Brain microvascular endothelial cell (primary cell): ENCODE data around the gene IQSEC1.

Source experiments
- DNase-seq: peaks from one replicate; pipeline ENCODE4 v3.0.0-alpha.2; 2020
- H3K27ac ChIP-seq: fragments of 250-450 bp; sonication (Bioruptor Pico); 2 replicates; pipeline ENCODE4 v1.5.1; 2020; ENCODE audit warnings: mild to moderate bottlenecking, moderate library complexity
- H3K27me3 ChIP-seq: fragments of 250-450 bp; sonication (Bioruptor Pico); replicated peaks from 2 replicates; pipeline ENCODE4 v1.5.1; 2020; ENCODE audit warnings: mild to moderate bottlenecking
- H3K36me3 ChIP-seq: fragments of 250-450 bp; sonication (Bioruptor Pico); replicated peaks from 2 replicates; pipeline ENCODE4 v1.5.1; 2020; ENCODE audit warnings: mild to moderate bottlenecking
- H3K4me3 ChIP-seq: 2 replicates; pipeline ENCODE4 v1.5.1; 2011; ENCODE audit warnings: low read depth, mild to moderate bottlenecking, control low read depth, low read length, moderate library complexity
- in situ Hi-C: cut with HindIII; loops from 2 replicates; pipeline ENCODE4 v1.10.0; 2017; ENCODE audit warnings: low sequenced_read_pairs, low pct_ligation_motif_present
- TF ChIP-seq, protein P1 (sequence below): IDR thresholded peaks from 2 replicates; pipeline ENCODE4 v1.5.1; 2011; ENCODE audit warnings: low read depth, mild to moderate bottlenecking, moderate library complexity, low read length, control low read depth, inconsistent platforms; ENCODE audit errors: missing control alignments

The IQSEC1 gene

DNA sequence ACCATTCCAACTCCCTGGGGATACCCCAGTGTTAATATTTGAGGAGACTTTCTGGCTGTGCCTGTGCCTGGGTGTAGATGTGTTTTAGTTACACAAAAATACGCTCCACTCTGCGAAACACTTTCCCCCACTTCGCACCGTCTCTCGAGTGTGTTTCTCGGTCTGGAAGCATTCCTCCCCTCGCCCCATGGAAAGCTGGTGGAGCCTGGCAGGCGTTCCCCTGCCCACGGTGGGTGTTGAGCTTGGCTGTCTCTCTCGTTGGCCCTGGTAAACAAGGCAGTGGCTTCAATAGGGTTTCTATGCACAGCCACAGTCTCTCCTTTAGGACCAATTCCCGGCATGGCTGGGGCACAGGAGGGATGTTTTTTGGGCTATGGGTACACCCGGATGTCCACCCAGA lies 19.3 kb downstream of the IQSEC1 start:
- no peak overlapping the region for H3K27ac ChIP-seq
- H3K27me3 ChIP-seq, result no peaks in the 10 kb centered on the region
- no peak for DNase-seq
- TF ChIP-seq, protein P1, sequence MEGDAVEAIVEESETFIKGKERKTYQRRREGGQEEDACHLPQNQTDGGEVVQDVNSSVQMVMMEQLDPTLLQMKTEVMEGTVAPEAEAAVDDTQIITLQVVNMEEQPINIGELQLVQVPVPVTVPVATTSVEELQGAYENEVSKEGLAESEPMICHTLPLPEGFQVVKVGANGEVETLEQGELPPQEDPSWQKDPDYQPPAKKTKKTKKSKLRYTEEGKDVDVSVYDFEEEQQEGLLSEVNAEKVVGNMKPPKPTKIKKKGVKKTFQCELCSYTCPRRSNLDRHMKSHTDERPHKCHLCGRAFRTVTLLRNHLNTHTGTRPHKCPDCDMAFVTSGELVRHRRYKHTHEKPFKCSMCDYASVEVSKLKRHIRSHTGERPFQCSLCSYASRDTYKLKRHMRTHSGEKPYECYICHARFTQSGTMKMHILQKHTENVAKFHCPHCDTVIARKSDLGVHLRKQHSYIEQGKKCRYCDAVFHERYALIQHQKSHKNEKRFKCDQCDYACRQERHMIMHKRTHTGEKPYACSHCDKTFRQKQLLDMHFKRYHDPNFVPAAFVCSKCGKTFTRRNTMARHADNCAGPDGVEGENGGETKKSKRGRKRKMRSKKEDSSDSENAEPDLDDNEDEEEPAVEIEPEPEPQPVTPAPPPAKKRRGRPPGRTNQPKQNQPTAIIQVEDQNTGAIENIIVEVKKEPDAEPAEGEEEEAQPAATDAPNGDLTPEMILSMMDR, result no peak
- no peaks in the 10 kb centered on the region for H3K36me3 ChIP-seq
- in situ Hi-C loops, result no loop called here
- no peak overlapping the region for H3K4me3 ChIP-seq

DNA sequence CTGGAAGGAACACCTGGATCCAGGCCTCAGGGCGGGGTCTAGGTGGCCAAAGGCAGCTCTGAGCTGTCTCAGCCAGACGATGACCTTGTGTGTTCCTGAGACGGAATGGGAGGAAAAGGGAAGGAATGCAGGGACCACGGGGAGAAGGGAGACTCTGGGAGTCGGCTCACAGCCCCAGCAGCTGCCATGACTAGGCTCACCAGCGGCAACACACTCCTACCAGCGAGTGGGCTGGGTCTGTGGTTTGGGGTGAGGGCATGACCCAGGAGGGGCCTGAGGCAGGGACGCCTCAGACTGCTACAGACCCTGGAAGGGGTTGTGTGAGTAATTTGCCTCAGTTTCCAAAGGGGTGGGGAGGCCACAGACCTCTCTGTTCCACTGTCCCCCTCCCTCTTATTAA lies 19.8 kb downstream of the IQSEC1 start:
- no peak for DNase-seq
- Histone ChIP-seq H3K27ac (no peak overlapping the region), H3K27me3 (no peaks in the 10 kb centered on the region), H3K4me3 (no peak overlapping the region), H3K36me3 (no peaks in the 10 kb centered on the region)
- TF ChIP-seq, protein P1, result no peak
- in situ Hi-C loops, result no loop called here

DNA sequence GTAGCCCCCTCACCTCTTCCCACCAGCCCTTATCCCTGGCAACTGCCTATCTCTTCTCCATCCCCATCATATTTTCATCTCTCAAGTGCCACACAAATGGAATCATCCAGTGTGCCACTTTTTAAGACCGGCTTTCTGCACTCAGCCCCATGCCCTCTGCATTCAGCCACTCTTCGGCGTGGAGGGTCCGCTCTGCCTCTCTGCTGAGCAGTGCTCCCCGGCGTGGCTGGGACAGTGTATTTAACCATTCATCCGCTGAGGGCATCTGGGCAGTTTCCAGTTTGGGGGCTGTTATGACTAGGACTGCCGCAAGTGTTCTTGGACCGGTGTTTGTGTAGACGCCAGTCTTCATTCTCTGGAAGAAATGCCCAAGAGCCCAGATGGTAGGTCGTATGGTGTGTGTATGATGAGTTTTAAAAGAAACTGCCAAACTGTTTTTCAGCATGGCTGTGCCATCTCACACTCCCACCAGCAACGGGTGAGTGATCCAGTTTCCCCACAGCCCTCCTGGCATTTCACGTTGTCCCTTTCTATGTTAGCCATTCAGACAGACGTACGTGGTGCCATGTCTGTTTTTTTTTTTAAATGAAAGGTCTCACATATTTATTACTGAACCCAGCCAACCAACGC lies 20.9 kb downstream of the IQSEC1 start:
- H3K4me3 ChIP-seq, result no peak overlapping the region
- H3K36me3 ChIP-seq, result no peaks in the 10 kb centered on the region
- H3K27ac ChIP-seq, result no peak overlapping the region
- no peak for DNase-seq
- in situ Hi-C loops, result no loop called here
- TF ChIP-seq, protein P1, result no peak
- no peaks in the 10 kb centered on the region for H3K27me3 ChIP-seq

DNA sequence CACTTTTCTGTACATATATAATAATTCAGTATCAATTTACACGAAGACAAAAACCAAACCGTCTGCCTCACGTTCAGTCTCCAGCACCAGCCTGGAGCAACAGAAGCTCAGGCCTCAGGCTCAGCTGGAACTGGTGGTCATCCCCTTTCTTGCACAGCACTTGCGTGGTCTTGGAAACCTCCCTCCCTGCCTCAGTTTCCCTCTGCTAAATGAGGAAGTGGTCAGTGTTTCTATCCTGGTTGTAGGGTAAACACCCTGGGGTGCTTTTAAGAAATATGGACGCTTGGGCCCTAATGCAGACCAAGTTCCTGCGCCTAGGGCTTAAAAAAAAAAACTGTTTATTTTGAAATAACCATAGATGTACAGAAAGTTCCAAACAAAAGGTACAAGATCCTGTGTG lies 21.6 kb downstream of the IQSEC1 start:
- in situ Hi-C loops, result no loop called here
- TF ChIP-seq, protein P1, result no peak
- H3K27ac ChIP-seq, result no peak overlapping the region

DNA sequence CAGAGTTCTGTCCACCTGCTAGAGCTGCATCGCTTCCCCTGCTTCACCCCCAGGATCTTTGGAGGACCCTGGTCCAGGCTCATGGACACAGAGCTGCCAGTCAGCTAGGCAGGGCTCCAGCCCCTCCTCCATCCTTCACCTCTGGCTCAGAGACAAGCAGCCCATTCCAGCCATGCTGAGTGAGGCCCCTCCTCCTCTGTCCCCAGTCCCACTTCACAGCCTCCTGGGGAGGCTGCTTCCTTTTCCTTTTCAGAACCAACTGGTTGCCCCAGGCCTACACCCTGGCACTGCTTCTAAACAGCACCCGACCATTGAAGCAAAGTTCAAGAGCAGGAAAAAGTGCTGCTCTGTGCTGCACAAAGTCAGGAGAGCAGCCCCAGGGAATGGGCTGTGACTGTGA lies 22.2 kb downstream of the IQSEC1 start:
- no peaks in the 10 kb centered on the region for H3K36me3 ChIP-seq
- no peak overlapping the region for H3K4me3 ChIP-seq
- TF ChIP-seq, protein P1, result no peak
- in situ Hi-C loops, result no loop called here
- DNase-seq, result no peak
- H3K27me3 ChIP-seq, result peaks cover 2% of the 10 kb centered on the region
- no peak overlapping the region for H3K27ac ChIP-seq

More for the DNA sequence above, 21.6 kb downstream of the IQSEC1 start:
- Histone ChIP-seq H3K36me3 (no peaks in the 10 kb centered on the region), H3K27me3 (peaks cover 2% of the 10 kb centered on the region), H3K4me3 (no peak overlapping the region)
- no peak for DNase-seq

DNA sequence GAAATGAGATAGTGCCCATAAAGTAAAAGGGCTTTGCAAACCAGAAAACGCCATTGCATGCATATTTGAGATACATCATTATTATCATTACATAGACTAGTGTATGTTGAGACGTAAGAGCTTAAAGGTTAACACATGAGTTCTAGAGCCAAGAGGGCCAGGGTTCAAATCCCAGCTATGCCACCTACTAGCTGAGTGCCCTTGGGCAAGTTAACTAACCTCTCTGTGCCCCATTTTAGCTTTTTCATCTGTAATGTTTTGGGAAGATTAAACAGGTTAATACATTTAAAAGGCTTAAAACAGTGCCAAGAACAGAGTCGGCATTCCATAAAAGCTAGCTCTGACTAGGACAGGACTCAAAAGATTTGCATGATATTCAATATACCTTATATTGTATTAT lies 22.8 kb downstream of the IQSEC1 start:
- TF ChIP-seq, protein P1, result no peak
- Histone ChIP-seq H3K27ac (no peak overlapping the region), H3K36me3 (no peaks in the 10 kb centered on the region), H3K4me3 (no peak overlapping the region), H3K27me3 (peaks cover 2% of the 10 kb centered on the region)
- in situ Hi-C loops, result no loop called here
- no peak for DNase-seq
